A673 (cell line): ENCODE data around the gene SUPT3H. TPM values are rescaled to one million over a fixed set of nuclear protein-coding genes. Genes with fewer than 3 reads are reported as not detected.

Source experiments
- BruUV-seq: library from RNA; stranded (reverse); fragments of 400-500 nt; replicated peaks from 2 replicates; lab custom pipeline; 2021; lab: Mats Ljungman, UMichigan
- CTCF ChIA-PET: fragments of 300-600 bp; sonication (Branson Sonifier 250); formaldehyde crosslinking; loops from one replicate; lab custom pipeline; 2022; ENCODE audit warnings: antibody characterized with exemption; lab: Charles Lee
- POLR2A ChIA-PET: fragments of 300-600 bp; sonication (Branson Sonifier 250); formaldehyde crosslinking; loops from one replicate; lab custom pipeline; 2022; ENCODE audit warnings: antibody characterized with exemption; ENCODE audit not compliant: low non-redundant PET; lab: Charles Lee
- DNase-seq: peaks from one replicate; pipeline ENCODE4 v3.0.0-alpha.2; 2015; ENCODE audit warnings: low spot score
- H3K27ac ChIP-seq: fragments of 200-600 bp; sonication (generic); 2 replicates; pipeline ENCODE4 v1.5.1; 2016; ENCODE audit warnings: mixed run types, low read depth, mild to moderate bottlenecking, mixed read lengths, antibody characterized with exemption, low read length; ENCODE audit not compliant: poor library complexity, severe bottlenecking
- H3K27me3 ChIP-seq: fragments of 200-600 bp; sonication (generic); replicated peaks from 2 replicates; pipeline ENCODE4 v1.6.1; 2017; ENCODE audit warnings: mixed run types, low read depth, mild to moderate bottlenecking, mixed read lengths, antibody characterized with exemption, low read length; ENCODE audit not compliant: insufficient read depth, poor library complexity
- H3K36me3 ChIP-seq: fragments of 200-600 bp; sonication (generic); 2 replicates; pipeline ENCODE4 v1.6.1; 2016; ENCODE audit warnings: mixed run types, mild to moderate bottlenecking, mixed read lengths, antibody characterized with exemption, low read length; ENCODE audit not compliant: insufficient read depth, poor library complexity, severe bottlenecking
- H3K4me1 ChIP-seq: fragments of 200-600 bp; sonication (generic); 2 replicates; pipeline ENCODE4 v1.6.1; 2017; ENCODE audit warnings: mixed run types, mild to moderate bottlenecking, mixed read lengths, antibody characterized with exemption, low read length; ENCODE audit not compliant: insufficient read depth, poor library complexity, severe bottlenecking
- H3K4me3 ChIP-seq: fragments of 200-600 bp; sonication (generic); 2 replicates; pipeline ENCODE4 v1.5.1; 2016; ENCODE audit warnings: low read depth, mixed run types, mild to moderate bottlenecking, mixed read lengths, low read length; ENCODE audit not compliant: poor library complexity, severe bottlenecking
- H3K9me3 ChIP-seq: fragments of 200-600 bp; sonication (generic); 2 replicates; pipeline ENCODE4 v1.6.1; 2016; ENCODE audit warnings: mixed run types, low read depth, mild to moderate bottlenecking, mixed read lengths, antibody characterized with exemption, low read length; ENCODE audit not compliant: poor library complexity, severe bottlenecking
- EZH2 ChIP-seq: fragments of 200-600 bp; sonication (generic); IDR thresholded peaks from 2 replicates; pipeline ENCODE4 v1.6.1; 2017; ENCODE audit warnings: borderline replicate concordance, low read depth, mild to moderate bottlenecking, mixed read lengths, antibody characterized with exemption, low read length; ENCODE audit not compliant: poor library complexity, severe bottlenecking
- intact Hi-C: fragments of 100-400 bp; cut with micrococcal nuclease; formaldehyde crosslinking; loops from one replicate; pipeline ENCODE4 v1.10.0; 2022; ENCODE audit not compliant: unreplicated experiment
- total RNA-seq: library from RNA; stranded (reverse); gene quantifications from 2 replicates; pipeline ENCODE4 v1.2.3, GENCODE V29; 2021
- TF ChIP-seq, protein P1 (sequence below): fragments of 300-800, 200-600 bp; sonication (generic); conservative IDR thresholded peaks from 2 replicates; pipeline ENCODE4 v1.5.1; 2017; ENCODE audit warnings: low read depth, mild to moderate bottlenecking, antibody characterized with exemption, low read length, moderate library complexity, mixed read lengths

The SUPT3H gene
- total RNA-seq, 1 experiment from 2014 or later, result 10.8 TPM

DNA sequence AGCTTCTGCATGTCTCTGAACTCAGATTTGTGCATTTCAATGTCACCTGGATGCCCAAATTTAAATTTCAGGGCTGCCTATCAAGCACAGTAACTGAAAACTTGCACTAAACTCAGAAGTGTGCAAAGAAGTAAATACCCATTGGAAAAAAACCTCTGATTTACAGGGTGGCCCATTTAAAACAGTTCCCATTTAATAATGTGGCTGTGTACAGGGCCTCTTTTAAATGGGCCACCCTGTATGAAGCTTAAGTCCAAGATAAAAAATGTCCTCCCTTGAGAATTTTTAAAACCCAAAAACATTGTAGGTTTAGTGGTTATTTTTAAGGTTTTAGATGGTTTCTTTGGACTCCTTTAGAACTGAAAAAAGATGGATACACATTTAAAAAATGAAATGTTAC is 251.7 kb downstream of the SUPT3H start:
- CTCF ChIA-PET, result no interaction called here
- Histone ChIP-seq H3K4me1 (peaks cover 5% of the 10 kb centered on the region), H3K27ac (no peak overlapping the region), H3K4me3 (no peak overlapping the region), H3K27me3 (no peaks in the 10 kb centered on the region), H3K9me3 (no peaks in the 10 kb centered on the region), H3K36me3 (no peaks in the 10 kb centered on the region)
- BruUV-seq, result no TSS peak
- no peak for DNase-seq
- intact Hi-C loops, result no loop called here
- POLR2A ChIA-PET, result no interaction called here
- TF ChIP-seq, protein P1, sequence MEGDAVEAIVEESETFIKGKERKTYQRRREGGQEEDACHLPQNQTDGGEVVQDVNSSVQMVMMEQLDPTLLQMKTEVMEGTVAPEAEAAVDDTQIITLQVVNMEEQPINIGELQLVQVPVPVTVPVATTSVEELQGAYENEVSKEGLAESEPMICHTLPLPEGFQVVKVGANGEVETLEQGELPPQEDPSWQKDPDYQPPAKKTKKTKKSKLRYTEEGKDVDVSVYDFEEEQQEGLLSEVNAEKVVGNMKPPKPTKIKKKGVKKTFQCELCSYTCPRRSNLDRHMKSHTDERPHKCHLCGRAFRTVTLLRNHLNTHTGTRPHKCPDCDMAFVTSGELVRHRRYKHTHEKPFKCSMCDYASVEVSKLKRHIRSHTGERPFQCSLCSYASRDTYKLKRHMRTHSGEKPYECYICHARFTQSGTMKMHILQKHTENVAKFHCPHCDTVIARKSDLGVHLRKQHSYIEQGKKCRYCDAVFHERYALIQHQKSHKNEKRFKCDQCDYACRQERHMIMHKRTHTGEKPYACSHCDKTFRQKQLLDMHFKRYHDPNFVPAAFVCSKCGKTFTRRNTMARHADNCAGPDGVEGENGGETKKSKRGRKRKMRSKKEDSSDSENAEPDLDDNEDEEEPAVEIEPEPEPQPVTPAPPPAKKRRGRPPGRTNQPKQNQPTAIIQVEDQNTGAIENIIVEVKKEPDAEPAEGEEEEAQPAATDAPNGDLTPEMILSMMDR, result no peak
- no peak for TF ChIP-seq EZH2

DNA sequence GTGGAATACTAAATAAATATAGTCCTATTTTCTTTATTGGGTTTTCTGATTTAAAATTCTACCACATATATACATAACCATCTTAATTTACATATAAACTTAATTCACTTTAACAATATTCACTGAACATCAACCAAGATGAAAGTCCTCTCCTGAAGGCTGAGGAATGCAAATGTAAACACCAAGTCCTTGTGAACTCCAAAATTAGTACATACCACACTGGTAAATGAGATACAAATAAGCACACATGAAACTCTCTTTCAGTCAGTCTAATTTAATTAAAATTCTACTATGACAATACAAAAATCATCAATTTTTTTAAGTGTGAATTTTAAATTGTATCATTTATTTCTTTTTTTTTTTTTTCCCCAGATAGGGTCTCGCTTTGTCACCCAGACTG is 254.7 kb downstream of the SUPT3H start:
- BruUV-seq, result no TSS peak
- DNase-seq, result no peak
- Histone ChIP-seq H3K36me3 (no peaks in the 10 kb centered on the region), H3K4me1 (peaks cover 6% of the 10 kb centered on the region), H3K4me3 (no peak overlapping the region), H3K27ac (no peak overlapping the region), H3K9me3 (no peaks in the 10 kb centered on the region), H3K27me3 (no peaks in the 10 kb centered on the region)
- CTCF ChIA-PET, result no interaction called here
- intact Hi-C loops, result no loop called here
- POLR2A ChIA-PET, result no interaction called here
- TF ChIP-seq EZH2, result no peak
- TF ChIP-seq, protein P1, result no peak

DNA sequence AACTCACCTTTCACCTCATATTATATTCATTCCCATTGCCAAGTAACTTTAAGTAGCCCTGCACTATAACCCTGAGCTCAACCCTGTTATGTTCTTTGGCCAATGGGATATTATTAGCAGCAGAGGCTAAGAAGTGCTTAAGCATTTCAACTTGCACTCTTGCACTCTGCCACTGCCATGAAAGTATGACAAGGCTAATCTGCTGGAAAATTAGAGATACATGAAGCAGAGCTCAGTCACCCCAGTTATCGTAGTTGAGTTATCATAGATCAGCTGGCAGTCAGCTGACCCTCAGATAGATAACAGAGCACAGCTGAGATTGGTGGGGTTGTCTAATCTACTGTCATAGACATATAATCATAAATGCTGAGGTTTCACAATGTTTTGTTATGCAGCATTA is 259.0 kb downstream of the SUPT3H start:
- Histone ChIP-seq H3K4me3 (no peak overlapping the region), H3K27me3 (no peaks in the 10 kb centered on the region), H3K9me3 (no peaks in the 10 kb centered on the region), H3K4me1 (peaks cover 6% of the 10 kb centered on the region), H3K36me3 (no peaks in the 10 kb centered on the region), H3K27ac (no peak overlapping the region)
- ChIA-PET CTCF (no interaction called here), POLR2A (interaction anchor here (0.6 kb wide), 1 partner anchor 689 kb away, joined by 3 read pairs; no protein-coding TSS in a partner anchor)
- TF ChIP-seq, protein P1, result no peak
- no peak for TF ChIP-seq EZH2
- no peak for DNase-seq
- intact Hi-C loops, result no loop called here
- BruUV-seq, result no TSS peak
